Activated CD8-positive, alpha-beta T cell treated with anti-CD3 and anti-CD28 coated beads, Interleukin-2, amount 10 ng/mL, durations not matched to agents 7 days and 5 days (primary cell): ENCODE results near the gene MCF2L2. TPM values are rescaled to one million over a fixed set of nuclear protein-coding genes. Genes with fewer than 3 reads are reported as not detected.

Experiments used
- ATAC-seq: fragments of 150-1000 bp; cut with Tn5 transposase; one replicate; pipeline ENCODE4 v1.10.0; 2021; ENCODE audit warnings: moderate library complexity
- CTCF ChIA-PET: fragments of 350-600 bp; sonication (Branson Sonifier 250); formaldehyde crosslinking; loops from one replicate; lab custom pipeline; 2021; ENCODE audit warnings: antibody characterized with exemption; lab: Charles Lee
- POLR2A ChIA-PET: fragments of 350-600 bp; sonication (Branson Sonifier 250); formaldehyde crosslinking; loops from one replicate; lab custom pipeline; 2021; ENCODE audit warnings: antibody characterized with exemption; lab: Charles Lee
- DNase-seq: peaks from one replicate; pipeline ENCODE4 v3.0.0-alpha.2; 2020
- H3K27ac Mint-ChIP-seq: one replicate; pipeline ENCODE4 v1.8.0; 2021; ENCODE audit warnings: mild to moderate bottlenecking, mixed read lengths
- H3K27me3 Mint-ChIP-seq: one replicate; pipeline ENCODE4 v1.8.0; 2021; ENCODE audit warnings: low read depth, mixed read lengths
- H3K36me3 Mint-ChIP-seq: one replicate; pipeline ENCODE4 v1.8.0; 2021; ENCODE audit warnings: low read depth, mixed read lengths
- H3K4me1 Mint-ChIP-seq: one replicate; pipeline ENCODE4 v1.8.0; 2021; ENCODE audit warnings: low read depth, mixed read lengths
- H3K4me3 Mint-ChIP-seq: one replicate; pipeline ENCODE4 v1.8.0; 2021; ENCODE audit warnings: mild to moderate bottlenecking, mixed read lengths
- H3K9me3 Mint-ChIP-seq: one replicate; pipeline ENCODE4 v1.8.0; 2022; ENCODE audit warnings: mixed read lengths; ENCODE audit not compliant: insufficient read depth
- total RNA-seq, 2 experiments: library from RNA; stranded (reverse); gene quantifications; one replicate each; pipeline ENCODE4 v1.2.3, GENCODE V29; 2021

The MCF2L2 gene
- total RNA-seq, 2 experiments from 2014 or later, result 7.2 to 7.5 TPM

DNA sequence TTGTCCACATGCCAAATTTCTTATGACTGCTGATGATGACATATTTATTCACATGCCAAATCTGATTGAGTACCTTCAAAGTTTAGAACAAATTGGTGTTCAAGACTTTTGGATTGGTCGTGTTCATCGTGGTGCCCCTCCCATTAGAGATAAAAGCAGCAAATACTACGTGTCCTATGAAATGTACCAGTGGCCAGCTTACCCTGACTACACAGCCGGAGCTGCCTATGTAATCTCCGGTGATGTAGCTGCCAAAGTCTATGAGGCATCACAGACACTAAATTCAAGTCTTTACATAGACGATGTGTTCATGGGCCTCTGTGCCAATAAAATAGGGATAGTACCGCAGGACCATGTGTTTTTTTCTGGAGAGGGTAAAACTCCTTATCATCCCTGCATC is 158.1 kb downstream of the MCF2L2 start:
- no peak for ATAC-seq
- H3K4me3 Mint-ChIP-seq, result no peak overlapping the region
- H3K27ac Mint-ChIP-seq, result no peak overlapping the region
- peaks cover 3% of the 10 kb centered on the region for H3K36me3 Mint-ChIP-seq
- ChIA-PET CTCF (no interaction called here), POLR2A (no interaction called here)
- DNase-seq, result no peak
- no peaks in the 10 kb centered on the region for H3K27me3 Mint-ChIP-seq
- H3K9me3 Mint-ChIP-seq, result no peaks in the 10 kb centered on the region
- H3K4me1 Mint-ChIP-seq, result peaks cover 8% of the 10 kb centered on the region

DNA sequence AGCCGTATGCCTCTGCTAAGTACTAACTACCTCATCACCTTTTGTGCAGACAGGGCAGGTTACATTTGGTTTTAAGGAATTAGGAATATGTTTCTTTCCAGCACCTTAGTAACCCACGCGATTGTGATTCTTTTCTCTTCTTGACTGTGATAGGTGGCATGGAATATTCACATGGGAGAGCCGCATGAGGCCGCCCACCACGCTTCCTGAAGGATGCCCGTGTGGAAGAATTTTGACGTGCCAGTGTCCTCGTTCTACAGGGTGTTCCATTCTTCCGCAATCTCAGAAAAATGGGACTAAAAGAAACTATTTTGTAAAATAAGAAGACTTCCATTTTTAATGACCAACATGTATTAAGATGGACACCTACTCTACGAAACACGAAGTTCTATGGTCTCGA is 159.1 kb downstream of the MCF2L2 start:
- H3K9me3 Mint-ChIP-seq, result no peaks in the 10 kb centered on the region
- no peak overlapping the region for H3K27ac Mint-ChIP-seq
- peaks cover 3% of the 10 kb centered on the region for H3K36me3 Mint-ChIP-seq
- CTCF ChIA-PET, result no interaction called here
- H3K4me1 Mint-ChIP-seq, result peaks cover 8% of the 10 kb centered on the region
- DNase-seq (no peak), ATAC-seq (no peak)
- POLR2A ChIA-PET, result no interaction called here
- no peaks in the 10 kb centered on the region for H3K27me3 Mint-ChIP-seq
- no peak overlapping the region for H3K4me3 Mint-ChIP-seq

DNA sequence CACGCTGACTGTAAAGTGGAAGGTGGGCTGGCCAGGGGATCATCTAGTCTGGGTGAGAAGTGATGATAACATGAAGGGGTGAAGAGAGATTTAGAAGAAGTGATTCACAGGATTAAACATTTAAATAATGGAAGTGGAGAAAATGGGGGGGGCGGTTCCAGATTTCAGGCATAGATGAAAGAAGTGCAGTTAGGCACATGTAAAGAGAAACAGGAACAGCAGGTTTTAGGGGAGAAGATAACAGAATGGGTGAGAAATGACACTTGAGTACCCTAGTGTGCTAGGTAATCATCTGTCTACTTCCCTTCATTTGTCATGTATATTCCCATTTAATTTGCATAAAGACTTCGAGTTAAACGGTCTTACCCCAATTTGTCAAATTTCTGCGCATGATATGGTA is 160.1 kb downstream of the MCF2L2 start:
- Mint-ChIP-seq H3K27ac (no peak overlapping the region), H3K4me1 (peaks cover 8% of the 10 kb centered on the region), H3K36me3 (peaks cover 3% of the 10 kb centered on the region), H3K9me3 (no peaks in the 10 kb centered on the region), H3K27me3 (no peaks in the 10 kb centered on the region), H3K4me3 (no peak overlapping the region)
- ChIA-PET POLR2A (no interaction called here), CTCF (no interaction called here)
- no peak for ATAC-seq
- no peak for DNase-seq

DNA sequence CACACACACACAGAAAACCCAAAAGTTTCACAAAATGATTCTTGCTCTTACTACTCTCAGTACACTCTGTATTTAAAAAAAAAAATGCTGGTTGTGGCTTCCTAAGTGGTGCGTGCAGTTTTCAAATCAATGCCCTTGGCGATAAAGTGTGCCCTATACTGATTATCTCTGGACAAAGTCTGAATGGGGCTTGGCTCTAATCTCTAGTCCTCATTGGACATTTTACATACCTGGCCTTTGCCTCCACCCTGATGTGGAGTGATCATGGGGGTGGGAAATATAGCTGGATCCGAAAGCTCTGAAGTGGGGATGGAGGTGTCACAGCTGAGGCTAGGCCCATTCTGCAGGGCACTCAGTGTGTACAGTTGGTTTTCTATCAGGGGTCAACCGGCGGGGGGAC is 161.3 kb downstream of the MCF2L2 start:
- no peak for ATAC-seq
- ChIA-PET POLR2A (no interaction called here), CTCF (no interaction called here)
- Mint-ChIP-seq H3K4me1 (peaks cover 4% of the 10 kb centered on the region), H3K9me3 (no peaks in the 10 kb centered on the region), H3K36me3 (peaks cover 3% of the 10 kb centered on the region), H3K4me3 (no peak overlapping the region), H3K27ac (no peak overlapping the region), H3K27me3 (no peaks in the 10 kb centered on the region)
- no peak for DNase-seq

DNA sequence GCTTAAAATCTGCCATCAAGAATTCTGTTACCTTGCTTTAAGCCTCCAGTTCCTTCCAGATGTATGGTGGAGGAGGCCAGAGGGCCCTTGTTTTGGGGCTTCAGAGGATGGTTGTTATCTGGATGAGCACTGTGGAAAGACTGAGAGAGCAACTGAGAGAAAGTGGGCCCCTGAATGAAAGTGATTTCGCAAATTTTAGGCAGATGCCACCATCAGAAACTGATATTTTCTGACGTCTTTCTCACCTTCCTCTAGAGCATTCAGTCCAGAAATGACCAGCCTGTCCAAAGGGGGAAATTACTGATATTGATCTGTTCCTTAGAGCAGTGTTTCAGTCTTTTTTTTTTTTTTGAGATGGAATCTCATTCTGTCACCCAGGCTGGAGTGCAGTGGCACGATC is 162.0 kb downstream of the MCF2L2 start:
- no peak overlapping the region for H3K27ac Mint-ChIP-seq
- POLR2A ChIA-PET, result interaction anchor here (0.6 to 1.2 kb wide), 2 partner anchors 12 to 829 kb away, joined by 3 read pairs; no protein-coding TSS in a partner anchor
- peaks cover 3% of the 10 kb centered on the region for H3K36me3 Mint-ChIP-seq
- no peak for ATAC-seq
- H3K4me3 Mint-ChIP-seq, result no peak overlapping the region
- peaks cover 4% of the 10 kb centered on the region for H3K4me1 Mint-ChIP-seq
- H3K27me3 Mint-ChIP-seq, result no peaks in the 10 kb centered on the region
- no peaks in the 10 kb centered on the region for H3K9me3 Mint-ChIP-seq
- no peak for DNase-seq
- CTCF ChIA-PET, result interaction anchor here (1.3 to 2.0 kb wide), 4 partner anchors 11 to 116 kb away, joined by 5 to 8 read pairs (median 6); no protein-coding TSS in a partner anchor

DNA sequence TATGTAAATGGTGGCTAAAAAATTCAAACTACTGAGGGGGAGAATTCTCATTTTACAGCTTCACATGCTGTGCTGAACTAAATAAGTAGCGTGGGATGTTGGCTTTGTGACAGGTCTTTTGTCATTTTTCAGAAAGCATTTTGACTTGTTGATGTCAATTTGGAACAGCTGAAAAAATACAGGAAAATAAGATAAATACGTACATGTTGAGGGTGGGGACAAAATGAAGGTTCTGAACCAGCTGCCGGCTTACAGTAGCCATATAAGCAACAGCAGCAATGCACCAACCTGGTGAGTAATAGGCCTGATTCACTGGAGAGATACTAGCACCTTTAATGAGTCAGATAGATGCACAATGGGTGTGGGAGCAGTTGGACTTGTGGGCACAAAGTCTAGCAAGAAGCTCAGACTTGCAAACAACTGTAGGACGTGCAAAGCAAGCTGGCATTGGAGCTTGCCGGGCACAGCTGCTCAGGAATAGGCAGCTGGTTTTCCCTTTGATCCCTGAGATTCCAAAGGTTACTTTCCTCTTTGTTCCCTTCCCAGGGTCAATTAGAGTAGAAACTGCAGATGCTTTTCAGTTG is 162.5 kb downstream of the MCF2L2 start:
- DNase-seq (no peak), ATAC-seq (no peak)
- ChIA-PET POLR2A (interaction anchor here (0.6 to 1.4 kb wide), 5 partner anchors 12 to 829 kb away, joined by 3 to 4 read pairs (median 3); no protein-coding TSS in a partner anchor), CTCF (interaction anchor here (1.2 to 2.0 kb wide), 6 partner anchors 9 to 117 kb away, joined by 3 to 8 read pairs (median 5); no protein-coding TSS in a partner anchor)
- Mint-ChIP-seq H3K4me1 (peaks cover 4% of the 10 kb centered on the region), H3K9me3 (no peaks in the 10 kb centered on the region), H3K36me3 (peaks cover 3% of the 10 kb centered on the region), H3K27me3 (no peaks in the 10 kb centered on the region), H3K27ac (no peak overlapping the region), H3K4me3 (no peak overlapping the region)

DNA sequence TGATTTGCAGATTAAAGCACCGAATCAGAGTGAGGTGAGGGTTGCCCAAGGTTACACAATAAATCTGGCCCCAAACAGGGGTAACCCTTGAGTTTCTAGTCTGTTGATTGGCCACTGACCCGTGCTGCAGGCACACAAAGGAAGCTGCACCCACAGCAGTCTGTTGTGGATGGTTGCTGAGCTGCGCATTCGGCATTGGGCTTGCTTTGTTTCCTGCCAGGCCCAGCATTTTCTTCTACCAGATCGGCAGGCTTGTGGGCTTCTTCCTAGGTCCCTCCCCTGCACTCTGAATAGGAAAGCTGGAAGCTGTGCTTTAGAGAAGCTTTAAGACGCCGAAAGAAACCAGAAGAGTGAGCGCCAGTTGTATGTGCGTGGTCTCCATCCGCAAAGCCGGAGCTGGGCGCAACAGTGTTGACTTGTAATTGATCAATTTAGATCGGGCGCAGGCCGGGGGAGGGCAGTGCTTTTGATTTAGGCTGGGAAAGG is 163.2 kb downstream of the MCF2L2 start:
- Mint-ChIP-seq H3K4me3 (no peak overlapping the region), H3K36me3 (peaks cover 3% of the 10 kb centered on the region), H3K9me3 (no peaks in the 10 kb centered on the region), H3K4me1 (peaks cover 4% of the 10 kb centered on the region), H3K27me3 (no peaks in the 10 kb centered on the region), H3K27ac (no peak overlapping the region)
- DNase-seq (no peak), ATAC-seq (no peak)
- CTCF ChIA-PET, result interaction anchor here (1.2 to 2.0 kb wide), 6 partner anchors 8 to 117 kb away, joined by 3 to 8 read pairs (median 5); no protein-coding TSS in a partner anchor
- POLR2A ChIA-PET, result interaction anchor here (0.6 to 1.4 kb wide), 4 partner anchors 11 to 54 kb away, joined by 3 to 4 read pairs (median 3); no protein-coding TSS in a partner anchor

DNA sequence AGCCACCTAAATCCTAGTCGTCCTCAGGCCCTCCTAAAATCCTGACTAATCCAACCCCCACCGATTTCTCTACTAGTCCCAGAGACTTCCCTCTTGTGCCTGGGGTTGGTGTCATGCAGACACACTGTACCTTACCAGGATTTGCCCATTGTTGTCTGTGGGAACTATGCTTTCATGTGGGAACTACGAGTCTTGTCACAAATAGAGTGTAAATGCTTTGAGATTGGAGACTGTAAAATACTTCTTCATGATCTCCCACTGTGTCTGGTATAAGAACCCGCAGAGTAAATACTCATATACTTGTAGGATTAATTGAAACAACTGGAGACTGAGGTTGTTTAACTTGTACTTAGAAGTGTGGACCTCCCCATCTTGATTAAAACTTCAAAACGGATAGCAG is 164.2 kb downstream of the MCF2L2 start:
- Mint-ChIP-seq H3K36me3 (peaks cover 3% of the 10 kb centered on the region), H3K4me3 (no peak overlapping the region), H3K9me3 (no peaks in the 10 kb centered on the region), H3K27ac (no peak overlapping the region), H3K27me3 (no peaks in the 10 kb centered on the region), H3K4me1 (peaks cover 4% of the 10 kb centered on the region)
- DNase-seq (no peak), ATAC-seq (no peak)
- ChIA-PET CTCF (interaction anchor here (1.5 kb wide), 1 partner anchor 55 kb away, joined by 3 read pairs; no protein-coding TSS in a partner anchor), POLR2A (no interaction called here)

DNA sequence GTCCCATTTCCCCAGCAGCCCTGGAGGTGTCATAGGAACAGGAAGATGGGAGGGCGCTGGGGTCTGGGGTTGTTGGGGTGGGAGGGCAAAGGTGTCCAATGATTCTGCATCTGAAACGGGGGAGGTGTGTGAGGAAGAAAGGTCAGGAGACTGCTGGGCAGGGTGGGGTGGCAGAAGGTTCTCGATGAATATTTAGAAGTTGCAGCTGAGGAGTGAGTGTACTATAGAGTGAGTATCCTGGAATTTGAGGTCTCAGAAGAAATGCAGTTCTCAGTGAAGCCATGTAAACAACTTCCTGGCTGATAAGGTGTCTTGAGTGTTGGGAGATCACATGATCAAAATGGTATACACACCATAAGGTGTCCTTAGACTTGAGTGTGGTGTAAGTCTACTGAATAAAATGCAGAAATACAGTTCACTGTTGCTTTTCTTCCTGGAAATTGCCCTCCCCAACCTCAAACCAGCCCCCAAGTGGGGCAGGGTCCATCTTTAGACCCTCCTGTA is 165.5 kb downstream of the MCF2L2 start:
- Mint-ChIP-seq H3K4me1 (peaks cover 4% of the 10 kb centered on the region), H3K9me3 (no peaks in the 10 kb centered on the region), H3K4me3 (no peak overlapping the region), H3K36me3 (peaks cover 3% of the 10 kb centered on the region), H3K27me3 (no peaks in the 10 kb centered on the region), H3K27ac (no peak overlapping the region)
- no peak for DNase-seq
- CTCF ChIA-PET, result interaction anchor here (1.0 kb wide), 1 partner anchor 22 kb away, joined by 3 read pairs; no protein-coding TSS in a partner anchor
- POLR2A ChIA-PET, result no interaction called here
- no peak for ATAC-seq

DNA sequence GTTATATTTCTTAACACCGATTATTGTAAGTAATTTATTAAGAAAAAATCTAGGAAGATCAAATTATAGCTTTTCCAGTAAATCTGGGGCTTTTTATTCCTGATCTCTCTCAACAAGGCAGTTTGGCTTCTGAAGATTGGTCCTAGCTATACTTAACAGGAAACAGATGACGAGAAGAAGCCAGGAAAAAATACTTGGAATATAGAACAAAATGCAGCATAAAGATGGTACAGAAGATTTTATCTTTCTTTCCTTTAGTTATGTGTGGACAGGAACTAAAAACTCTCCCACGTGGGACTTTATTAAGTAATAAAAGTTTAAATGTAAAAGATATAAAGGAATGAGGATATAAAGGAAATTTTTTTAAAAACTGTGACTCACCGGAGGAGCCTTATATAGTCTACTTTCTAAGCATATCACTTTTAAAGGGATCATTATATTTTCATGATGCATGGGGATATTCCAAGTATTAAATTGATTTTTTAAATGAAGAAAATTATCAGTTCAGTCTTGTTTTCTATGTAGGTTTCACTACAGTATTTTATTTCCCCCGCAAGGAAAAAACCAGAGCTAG is 167.2 kb downstream of the MCF2L2 start:
- H3K36me3 Mint-ChIP-seq, result no peaks in the 10 kb centered on the region
- ChIA-PET CTCF (interaction anchor here (0.7 to 1.4 kb wide), 2 partner anchors 25 to 121 kb away, joined by 3 read pairs; no protein-coding TSS in a partner anchor), POLR2A (no interaction called here)
- no peaks in the 10 kb centered on the region for H3K4me1 Mint-ChIP-seq
- peaks cover 4% of the 10 kb centered on the region for H3K27me3 Mint-ChIP-seq
- ATAC-seq (no peak), DNase-seq (no peak)
- H3K9me3 Mint-ChIP-seq, result no peaks in the 10 kb centered on the region
- no peak overlapping the region for H3K27ac Mint-ChIP-seq
- no peak overlapping the region for H3K4me3 Mint-ChIP-seq

DNA sequence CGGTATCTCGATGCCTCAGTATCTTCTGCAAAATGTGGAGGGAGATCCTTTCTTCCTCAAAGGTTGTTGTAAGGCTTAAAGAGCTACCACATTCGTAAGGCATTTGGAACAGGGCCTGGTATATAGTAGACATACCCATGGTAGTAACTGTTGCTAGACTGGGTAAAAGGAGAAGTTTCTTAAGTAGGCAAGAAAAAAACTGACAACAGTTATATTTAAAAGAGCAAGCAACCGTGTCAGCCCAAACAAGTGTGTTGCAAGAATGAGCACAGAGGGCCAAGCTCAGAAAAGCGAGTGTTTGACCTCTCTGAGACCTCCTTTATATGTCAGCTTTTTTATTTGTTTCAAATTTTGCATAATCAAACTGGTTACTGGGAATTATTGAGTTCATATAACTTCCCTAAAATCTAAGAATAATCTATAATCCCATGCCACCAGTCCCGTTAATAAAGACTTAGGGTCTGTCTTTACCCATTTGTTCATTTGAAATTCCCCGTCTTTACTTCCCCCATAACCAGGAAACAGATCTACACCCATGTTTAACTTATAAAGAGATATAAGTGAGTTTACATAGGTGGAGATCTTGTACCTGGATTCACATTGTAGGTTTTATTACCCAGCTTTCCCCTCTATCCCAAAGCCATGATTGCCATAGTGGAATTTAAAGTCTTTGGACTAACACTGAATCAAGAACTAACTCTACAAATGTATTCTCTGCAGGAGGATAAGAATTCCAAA is 168.1 kb downstream of the MCF2L2 start:
- no peak overlapping the region for H3K27ac Mint-ChIP-seq
- no peaks in the 10 kb centered on the region for H3K36me3 Mint-ChIP-seq
- ChIA-PET CTCF (interaction anchor here (1.4 kb wide), 1 partner anchor 122 kb away, joined by 3 read pairs; no protein-coding TSS in a partner anchor), POLR2A (no interaction called here)
- H3K27me3 Mint-ChIP-seq, result peaks cover 6% of the 10 kb centered on the region
- no peaks in the 10 kb centered on the region for H3K9me3 Mint-ChIP-seq
- no peak overlapping the region for H3K4me3 Mint-ChIP-seq
- no peak for DNase-seq
- no peak for ATAC-seq
- no peaks in the 10 kb centered on the region for H3K4me1 Mint-ChIP-seq
